HUES6 (cell line): ENCODE results near the gene UMODL1.

ENCODE experiments used
- H3K27ac ChIP-seq: 2 replicates; pipeline ENCODE4 v1.7.0; 2013; ENCODE audit warnings: low read depth, mild to moderate bottlenecking, low read length, inconsistent platforms
- H3K27me3 ChIP-seq: 2 replicates; pipeline ENCODE4 v1.6.1; 2013; ENCODE audit warnings: low read length; ENCODE audit not compliant: control insufficient read depth, insufficient read depth
- H3K36me3 ChIP-seq: 2 replicates; pipeline ENCODE4 v1.6.1; 2013; ENCODE audit warnings: low read length; ENCODE audit not compliant: control insufficient read depth, insufficient read depth
- H3K4me1 ChIP-seq: 2 replicates; pipeline ENCODE4 v1.6.1; 2013; ENCODE audit warnings: low read length; ENCODE audit not compliant: control insufficient read depth, insufficient read depth
- H3K4me3 ChIP-seq: 2 replicates; pipeline ENCODE4 v1.5.1; 2013; ENCODE audit warnings: low read depth, low read length
- H3K9ac ChIP-seq: one replicate; pipeline ENCODE4 v1.6.1; 2013; ENCODE audit warnings: mild to moderate bottlenecking, low read length
- H3K9me3 ChIP-seq: 2 replicates; pipeline ENCODE4 v1.6.1; 2013; ENCODE audit warnings: low read depth, low read length; ENCODE audit not compliant: control insufficient read depth, insufficient read depth

The UMODL1 gene

DNA sequence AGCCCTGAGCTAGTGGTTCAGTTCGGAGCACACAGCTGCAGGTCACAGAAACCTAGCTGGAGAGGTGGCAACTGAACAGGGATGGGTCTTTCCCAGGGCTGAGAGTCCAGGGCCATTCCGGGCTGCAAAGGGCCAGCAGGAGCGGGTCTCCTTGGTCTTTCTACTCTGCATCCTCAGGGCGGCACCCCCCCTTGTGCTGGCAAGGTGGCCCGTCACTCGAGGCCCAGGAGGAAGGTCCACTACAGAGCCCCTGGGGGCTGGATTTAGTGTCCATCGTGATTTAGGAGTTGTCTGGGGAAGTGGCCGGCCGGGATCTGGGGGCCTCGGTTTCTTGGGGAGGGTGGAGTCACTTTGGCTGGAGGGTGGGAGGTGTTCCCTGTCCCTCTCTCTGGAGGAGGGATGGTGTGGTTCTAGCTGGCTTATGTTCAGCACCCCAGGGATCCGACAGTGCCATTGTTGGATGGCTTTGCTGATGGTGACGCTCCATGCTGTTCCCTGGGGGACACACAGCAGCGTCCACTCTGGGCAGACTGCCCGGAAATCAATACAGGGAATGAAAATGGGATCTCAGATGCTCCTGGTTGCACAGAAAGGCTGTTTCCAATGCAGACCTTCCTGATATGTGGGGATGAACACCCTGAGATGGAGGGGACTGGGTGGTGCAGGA is 64.4 kb downstream of the UMODL1 start:
- Histone ChIP-seq H3K9me3 (no peaks in the 10 kb centered on the region), H3K9ac (no peak overlapping the region), H3K4me1 (no peaks in the 10 kb centered on the region), H3K36me3 (no peaks in the 10 kb centered on the region), H3K4me3 (no peak overlapping the region), H3K27ac (no peak overlapping the region), H3K27me3 (no peaks in the 10 kb centered on the region)

DNA sequence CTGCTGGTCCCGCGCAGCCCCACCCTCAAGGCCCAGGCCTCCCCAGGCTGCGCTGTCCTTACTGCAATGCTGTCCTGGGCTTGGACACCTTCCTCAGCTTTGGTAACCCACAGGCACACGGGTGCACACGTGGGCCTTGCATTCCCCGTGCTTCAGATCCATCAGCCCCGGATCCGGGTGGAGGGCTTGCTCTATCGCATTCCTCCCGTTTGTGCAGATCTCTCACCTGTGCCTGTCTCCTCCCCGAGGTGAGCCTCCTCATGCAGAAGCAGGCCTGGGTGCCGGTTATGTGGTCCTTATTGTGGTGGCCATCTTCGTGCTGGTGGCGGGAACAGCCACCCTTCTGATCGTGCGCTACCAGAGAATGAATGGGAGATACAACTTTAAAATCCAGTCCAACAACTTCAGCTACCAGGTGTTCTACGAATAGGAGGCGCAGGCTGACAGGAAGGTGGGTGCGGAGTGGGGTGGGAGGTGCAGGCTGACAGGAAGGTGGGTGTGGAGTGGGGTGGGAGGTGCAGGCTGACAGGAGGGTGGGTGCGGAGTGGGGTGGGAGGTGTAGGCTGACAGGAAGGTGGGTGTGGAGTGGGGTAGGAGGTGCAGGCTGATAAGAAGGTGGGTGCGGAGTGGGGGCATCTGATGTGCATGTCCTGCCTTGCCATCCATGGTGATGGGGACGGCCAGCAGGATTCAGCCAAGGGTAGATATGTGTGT is 66.2 kb downstream of the UMODL1 start:
- Histone ChIP-seq H3K9me3 (no peaks in the 10 kb centered on the region), H3K27ac (no peak overlapping the region), H3K36me3 (no peaks in the 10 kb centered on the region), H3K9ac (no peak overlapping the region), H3K27me3 (no peaks in the 10 kb centered on the region), H3K4me3 (no peak overlapping the region), H3K4me1 (no peaks in the 10 kb centered on the region)

DNA sequence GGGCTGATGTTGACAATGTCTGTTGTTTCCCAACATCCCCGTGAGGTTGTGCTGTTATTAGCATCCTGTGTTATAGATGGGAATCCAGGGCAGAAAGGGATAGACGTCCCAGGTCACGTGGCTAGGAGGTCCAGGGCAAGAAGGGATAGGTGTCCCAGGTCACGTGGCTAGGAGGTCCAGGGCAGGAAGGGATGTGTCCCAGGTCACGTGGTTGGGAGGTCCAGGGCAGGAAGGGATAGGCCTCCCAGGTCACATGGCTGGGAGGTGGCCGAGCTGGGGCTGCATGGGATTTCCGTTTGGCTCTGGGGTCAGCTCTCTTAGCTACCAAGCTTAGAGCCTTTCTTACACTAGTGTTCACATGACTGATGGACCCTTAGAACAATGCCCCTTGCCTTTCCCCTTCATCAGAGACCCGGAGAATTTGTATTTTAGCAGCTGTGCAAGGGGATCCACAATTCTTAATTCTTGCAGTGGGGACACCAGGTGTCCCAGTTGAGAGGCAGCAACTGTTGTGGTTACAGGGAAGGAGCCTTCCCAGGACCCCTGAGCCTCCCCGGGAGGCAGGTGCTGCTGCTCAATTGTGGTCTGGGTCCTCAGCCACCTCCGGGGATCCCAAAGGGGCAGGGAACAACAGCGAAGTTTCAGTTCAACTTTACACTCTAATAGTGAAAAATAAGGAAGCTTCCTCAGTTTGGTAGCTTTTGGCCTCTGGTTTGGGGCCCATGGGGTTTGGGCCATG is 69.2 kb downstream of the UMODL1 start:
- no peak overlapping the region for H3K4me3 ChIP-seq
- no peak overlapping the region for H3K9ac ChIP-seq
- no peaks in the 10 kb centered on the region for H3K27me3 ChIP-seq
- no peak overlapping the region for H3K27ac ChIP-seq
- no peaks in the 10 kb centered on the region for H3K36me3 ChIP-seq
- peaks cover 3% of the 10 kb centered on the region; the same call in 1 of the 2 replicates for H3K4me1 ChIP-seq
- H3K9me3 ChIP-seq, result no peaks in the 10 kb centered on the region

DNA sequence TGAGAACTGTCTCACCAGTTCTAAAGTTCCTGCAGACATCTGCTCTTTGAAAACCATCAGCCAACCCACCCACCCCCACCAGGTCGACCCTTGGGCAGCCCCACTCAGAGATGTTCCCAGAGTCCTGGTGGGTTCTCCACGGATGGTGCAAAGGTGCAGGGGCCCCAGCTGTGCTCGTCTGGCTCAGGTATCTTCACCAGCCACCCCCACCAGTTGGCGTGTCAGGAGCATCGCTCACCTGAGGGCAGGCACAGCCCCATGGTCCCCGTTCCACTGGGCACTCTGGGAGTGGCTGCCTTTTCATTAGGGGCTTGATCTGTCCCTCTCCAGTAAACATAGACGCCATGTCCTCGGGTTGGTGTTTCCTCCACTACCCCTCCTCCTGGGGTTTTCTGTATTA is 70.5 kb downstream of the UMODL1 start:
- Histone ChIP-seq H3K36me3 (no peaks in the 10 kb centered on the region), H3K27me3 (no peaks in the 10 kb centered on the region), H3K9me3 (no peaks in the 10 kb centered on the region), H3K4me1 (peaks cover 6% of the 10 kb centered on the region; the same call in 1 of the 2 replicates), H3K4me3 (no peak overlapping the region), H3K27ac (no peak overlapping the region), H3K9ac (no peak overlapping the region)

DNA sequence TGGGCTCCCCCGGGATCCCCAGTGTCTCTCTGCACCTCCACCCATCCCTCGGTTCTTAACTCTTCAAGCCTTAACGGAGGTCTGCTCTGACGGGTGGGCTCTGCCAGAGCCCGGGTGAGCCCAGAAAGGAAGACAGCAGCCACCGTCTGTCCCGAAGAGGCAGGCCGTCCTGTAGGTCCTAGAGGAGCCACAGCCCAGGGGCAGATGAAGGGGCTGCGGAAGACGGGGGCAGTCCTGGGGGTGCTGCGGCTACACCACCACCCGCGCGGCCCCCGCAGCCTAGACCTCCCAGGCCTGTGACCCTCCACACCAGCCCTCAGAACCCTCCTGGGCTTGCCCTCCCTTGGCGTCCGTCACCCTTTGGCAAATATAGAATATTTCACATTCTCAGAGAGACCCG is 71.0 kb downstream of the UMODL1 start:
- H3K4me3 ChIP-seq, result no peak overlapping the region
- H3K4me1 ChIP-seq, result peaks cover 6% of the 10 kb centered on the region; the same call in 1 of the 2 replicates
- no peak overlapping the region for H3K27ac ChIP-seq
- no peaks in the 10 kb centered on the region for H3K27me3 ChIP-seq
- H3K9ac ChIP-seq, result no peak overlapping the region
- no peaks in the 10 kb centered on the region for H3K9me3 ChIP-seq
- no peaks in the 10 kb centered on the region for H3K36me3 ChIP-seq

DNA sequence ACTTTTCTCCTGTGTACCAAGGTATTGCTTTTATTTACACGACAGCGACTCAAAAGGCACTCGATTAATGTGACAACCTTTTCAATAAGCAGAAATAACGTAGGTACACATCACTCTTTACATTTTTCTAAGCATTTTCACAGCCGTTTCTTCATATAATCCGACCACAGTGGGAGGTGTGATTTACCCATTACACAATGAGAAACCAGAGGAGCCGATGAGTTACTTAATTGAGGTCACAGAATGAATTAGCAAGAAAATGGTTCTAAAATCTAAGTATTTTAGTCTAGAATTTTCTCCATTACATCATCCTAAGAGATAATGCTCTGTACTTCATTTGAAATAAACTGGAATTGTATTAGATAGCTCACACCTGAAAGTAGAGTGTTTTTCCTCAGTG is 71.5 kb downstream of the UMODL1 start:
- Histone ChIP-seq H3K9ac (no peak overlapping the region), H3K27me3 (no peaks in the 10 kb centered on the region), H3K9me3 (no peaks in the 10 kb centered on the region), H3K4me1 (peaks cover 6% of the 10 kb centered on the region; the same call in 1 of the 2 replicates), H3K36me3 (no peaks in the 10 kb centered on the region), H3K27ac (no peak overlapping the region), H3K4me3 (no peak overlapping the region)

DNA sequence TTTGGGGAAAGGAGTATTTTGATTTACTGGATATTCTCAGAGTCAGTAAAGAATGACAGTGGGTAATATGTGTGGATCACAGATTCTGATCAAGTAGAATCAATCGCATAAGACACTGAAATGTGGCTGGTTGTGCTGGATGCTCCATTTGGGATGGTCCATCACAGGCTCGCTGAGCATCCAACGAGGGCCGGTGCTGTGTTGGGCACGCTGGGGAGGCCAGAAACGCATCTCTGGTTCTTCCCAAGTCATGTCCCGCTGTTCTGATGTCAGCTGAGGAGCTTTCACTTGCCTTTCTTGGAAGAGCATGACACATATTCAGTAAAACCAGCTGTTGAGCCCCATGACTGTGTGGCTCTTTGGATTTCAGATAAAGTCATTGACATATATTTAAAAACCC is 72.0 kb downstream of the UMODL1 start:
- H3K4me3 ChIP-seq, result no peak overlapping the region
- H3K36me3 ChIP-seq, result no peaks in the 10 kb centered on the region
- no peaks in the 10 kb centered on the region for H3K9me3 ChIP-seq
- no peaks in the 10 kb centered on the region for H3K27me3 ChIP-seq
- H3K9ac ChIP-seq, result no peak overlapping the region
- peaks cover 6% of the 10 kb centered on the region; the same call in 1 of the 2 replicates for H3K4me1 ChIP-seq
- H3K27ac ChIP-seq, result no peak overlapping the region

DNA sequence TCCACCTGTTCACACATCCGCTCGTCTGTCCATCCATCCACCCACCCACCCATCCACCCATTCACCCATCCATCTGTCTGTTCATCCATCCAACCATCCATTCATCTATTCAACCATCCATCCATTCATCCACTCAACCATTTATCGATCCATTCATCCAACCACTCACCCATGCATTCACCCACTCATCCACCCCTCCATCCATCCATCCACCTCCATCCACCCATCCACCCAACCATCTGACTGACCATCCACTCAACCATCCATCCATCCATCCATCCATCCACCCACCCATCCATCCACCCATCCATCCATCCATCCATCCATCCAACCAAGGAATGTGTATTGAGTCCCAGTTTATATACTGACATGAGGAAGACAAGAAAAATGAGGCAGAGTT is 73.1 kb downstream of the UMODL1 start:
- no peak overlapping the region for H3K9ac ChIP-seq
- H3K9me3 ChIP-seq, result no peaks in the 10 kb centered on the region
- H3K36me3 ChIP-seq, result no peaks in the 10 kb centered on the region
- no peak overlapping the region for H3K4me3 ChIP-seq
- peaks cover 6% of the 10 kb centered on the region; the same call in 1 of the 2 replicates for H3K4me1 ChIP-seq
- H3K27ac ChIP-seq, result no peak overlapping the region
- H3K27me3 ChIP-seq, result no peaks in the 10 kb centered on the region

DNA sequence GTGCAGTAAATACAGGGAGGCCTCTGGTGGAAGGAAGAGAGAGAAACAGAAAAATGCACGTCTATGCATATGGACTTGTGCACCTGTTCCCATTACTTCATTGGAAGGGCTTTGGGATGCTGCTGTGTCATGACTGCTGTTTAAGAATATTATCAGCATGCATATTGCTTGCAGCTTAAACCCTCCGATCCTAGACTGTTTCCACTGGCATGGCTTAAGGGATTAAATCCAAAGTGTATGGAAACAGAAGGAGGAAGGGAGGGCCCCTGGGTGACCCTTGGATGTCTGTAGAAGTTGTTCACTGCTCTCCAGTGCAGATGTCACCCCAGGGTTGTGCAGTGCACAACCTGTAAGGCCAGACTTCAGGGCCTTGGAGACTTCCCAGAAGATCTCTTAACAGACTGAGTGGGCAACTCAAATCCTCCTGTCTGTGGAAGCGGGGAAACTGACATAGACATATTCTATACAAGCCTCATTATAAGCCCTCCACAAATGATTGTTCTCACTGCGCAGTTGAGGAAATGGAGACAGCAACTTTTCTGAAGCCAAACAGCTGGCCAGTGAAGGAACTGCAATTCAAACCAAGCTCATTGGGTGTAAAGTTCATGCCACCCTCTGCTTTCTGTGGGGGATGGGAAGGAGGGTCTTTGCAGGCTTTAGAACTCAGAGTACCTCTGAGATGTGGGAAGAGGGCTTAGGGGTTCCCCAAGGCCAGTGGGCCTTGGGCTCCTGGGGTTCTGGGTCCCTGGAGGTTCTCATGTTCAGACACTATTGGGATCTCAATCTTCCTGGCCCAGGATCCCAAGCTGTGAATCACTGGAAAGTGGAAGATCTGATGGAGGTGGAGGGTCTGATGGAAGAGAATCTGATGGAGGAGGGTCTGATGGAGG is 73.8 kb downstream of the UMODL1 start:
- H3K9me3 ChIP-seq, result no peaks in the 10 kb centered on the region
- no peak overlapping the region for H3K27ac ChIP-seq
- peaks cover 6% of the 10 kb centered on the region; the same call in 1 of the 2 replicates for H3K4me1 ChIP-seq
- H3K9ac ChIP-seq, result no peak overlapping the region
- no peaks in the 10 kb centered on the region for H3K36me3 ChIP-seq
- no peaks in the 10 kb centered on the region for H3K27me3 ChIP-seq
- no peak overlapping the region for H3K4me3 ChIP-seq

DNA sequence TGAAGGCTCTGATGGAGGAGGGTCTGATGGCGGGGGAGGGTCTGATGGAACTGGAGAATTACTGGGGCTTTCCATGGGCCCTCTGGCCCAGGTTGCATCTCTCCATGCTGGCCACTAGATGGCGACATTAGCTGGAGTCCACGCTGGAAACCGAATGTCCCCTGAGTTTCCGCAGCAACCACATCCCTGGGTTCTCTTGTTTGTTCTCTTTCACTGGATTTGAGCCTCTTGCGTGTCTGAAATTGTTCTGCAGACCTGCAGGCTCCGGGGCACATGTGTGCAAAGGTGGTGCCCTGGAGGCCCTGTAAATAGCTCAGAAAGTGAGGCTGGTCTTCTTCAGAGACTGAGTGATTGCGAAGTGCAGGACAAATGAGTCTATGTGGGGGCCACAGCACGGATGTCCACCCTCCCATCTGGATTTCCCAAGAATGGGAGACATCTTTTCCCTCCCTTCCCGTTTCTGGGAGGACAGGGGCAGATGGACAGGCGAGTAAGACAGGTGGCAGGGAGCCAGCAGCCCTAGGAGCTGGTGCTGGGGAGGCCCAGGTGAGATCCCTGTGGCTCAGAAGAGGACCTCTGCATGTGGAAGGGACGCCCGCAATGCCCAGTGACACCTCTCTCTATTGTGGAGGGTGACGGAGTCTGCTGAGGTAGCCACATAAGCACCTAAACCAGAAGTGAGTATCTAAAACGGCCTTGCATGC is 74.6 kb downstream of the UMODL1 start:
- H3K27me3 ChIP-seq, result no peaks in the 10 kb centered on the region
- peaks cover 6% of the 10 kb centered on the region; the same call in 1 of the 2 replicates for H3K4me1 ChIP-seq
- H3K9me3 ChIP-seq, result no peaks in the 10 kb centered on the region
- H3K9ac ChIP-seq, result no peak overlapping the region
- no peak overlapping the region for H3K27ac ChIP-seq
- H3K4me3 ChIP-seq, result no peak overlapping the region
- no peaks in the 10 kb centered on the region for H3K36me3 ChIP-seq
